ENCODE data around the gene ZZZ3. TPM values are rescaled to one million over a fixed set of nuclear protein-coding genes. Genes with fewer than 3 reads are reported as not detected.

ZZZ3 gene
- total and polyA plus RNA-seq, 2 of the 8 experiments (the other 6 are each of a cell fraction or from before 2014, with no cell fraction given) = 12.8 to 54.6 TPM

- no peak overlapping the region for H4K5ac ChIP-seq (ENCODE audit: insufficient read length, low read depth, low read length)
- H3K4ac ChIP-seq (replicated peaks; ENCODE audit: insufficient read length, low read depth, low read length) = no peak overlapping the region
- no peak overlapping the region for H2AK5ac ChIP-seq (ENCODE audit: low read depth, low read length)
- H3K27ac ChIP-seq (ENCODE audit: low read depth, low read length) = no peak overlapping the region
- H2BK5ac ChIP-seq (ENCODE audit: low read depth, low read length) = no peak overlapping the region
- POLR2A ChIA-PET (ENCODE audit: partially characterized antibody) = no interaction called here
- no peak overlapping the region for H2AFZ ChIP-seq (ENCODE audit: low read length)
- no peaks in the 10 kb centered on the region for H3K27me3 ChIP-seq (replicated peaks in 1 of 4; ENCODE audit: control insufficient read depth in 3 of 4, extremely low read depth in 1 of 4, insufficient read depth in 3 of 4, low read length in 3 of 4)
- no peak overlapping the region for H3K4me3 ChIP-seq (ENCODE audit: extremely low read depth in 1 of 4, insufficient read depth in 2 of 4, low read depth in 3 of 4, low read length in 4 of 4)
- H3K23me2 ChIP-seq (ENCODE audit: low read depth, low read length) = no peaks in the 10 kb centered on the region
- peaks cover 1 to 4% of the 10 kb centered on the region in 2 experiments for H4K20me1 ChIP-seq (replicated peaks in 1 of 2; ENCODE audit: control insufficient read depth in 1 of 2, insufficient read depth in 2 of 2, low read length in 2 of 2)
- H3K18ac ChIP-seq (ENCODE audit: extremely low read depth, low read length) = no peak overlapping the region
- no peak overlapping the region for H4K8ac ChIP-seq (ENCODE audit: extremely low read depth, insufficient read depth, low read length)
- peak in 1 of 2 experiments; percentile 7 for DNase-seq (ENCODE audit: low read depth in 1 of 2, low spot score in 2 of 2)
- H3K9ac ChIP-seq (replicated peaks in 1 of 4; ENCODE audit: extremely low read depth in 1 of 4, low read depth in 3 of 4, low read length in 3 of 4) = no peak overlapping the region
- no peak overlapping the region for H3K4me2 ChIP-seq (ENCODE audit: insufficient read depth in 1 of 2, low read depth in 2 of 2, low read length in 2 of 2)
- peaks cover 0 to 6% (median 3%) of the 10 kb centered on the region in 4 experiments; a peak in 3 of 7 replicates for H3K4me1 ChIP-seq (replicated peaks in 1 of 4; ENCODE audit: control insufficient read depth in 3 of 4, insufficient read depth in 4 of 4, low read length in 3 of 4)
- no peak overlapping the region for H3K14ac ChIP-seq (ENCODE audit: insufficient read length)
- no peaks in the 10 kb centered on the region for H3K9me3 ChIP-seq (ENCODE audit: insufficient read depth in 2 of 2, low read depth in 1 of 2, low read length in 1 of 2)
- H3K36me3 ChIP-seq (ENCODE audit: control insufficient read depth in 2 of 4, insufficient read depth in 4 of 4, low read length in 3 of 4) = peaks cover 0 to 18% (median 10%) of the 10 kb centered on the region in 4 experiments; a peak in 6 of 8 replicates
- no peaks in the 10 kb centered on the region for H3K79me1 ChIP-seq (ENCODE audit: low read depth, low read length)
- FAIRE-seq = no peak
- no peak overlapping the region for H2BK12ac ChIP-seq (ENCODE audit: low read depth, low read length)
- CTCF ChIA-PET (ENCODE audit: partially characterized antibody) = interaction anchor here (1.0 kb wide), 1 partner anchor 11 kb away, joined by 3 read pairs; no protein-coding TSS in a partner anchor
- H3K79me2 ChIP-seq (ENCODE audit: control insufficient read depth in 1 of 2, insufficient read depth in 2 of 2, low read length in 2 of 2) = peaks cover 0 to 12% of the 10 kb centered on the region in 2 experiments; a peak in 2 of 4 replicates
- no peak overlapping the region for H2BK120ac ChIP-seq (replicated peaks; ENCODE audit: low read depth, low read length)
- WGBS, 2 experiments (ENCODE audit: extremely low coverage in 1 of 2, insufficient coverage in 1 of 2, insufficient read length in 1 of 2, insufficient replicate concordance in 2 of 2, low coverage in 1 of 2, low lambda C conversion rate in 2 of 2, missing lambda C conversion rate in 1 of 2) = 69% methylated on average over 4 of the region's 4 CpGs; no CpG with 5 or more reads in 1 of the 2 experiments
- H4K91ac ChIP-seq (replicated peaks; ENCODE audit: insufficient read length, low read length) = no peak overlapping the region
- H2BK20ac ChIP-seq (ENCODE audit: low read length) = no peak overlapping the region
- no peak overlapping the region for H2BK15ac ChIP-seq (ENCODE audit: low read length)
- H3K56ac ChIP-seq (replicated peaks; ENCODE audit: insufficient read length, low read depth, low read length) = no peak overlapping the region
- H3K23ac ChIP-seq (ENCODE audit: insufficient read length) = no peak overlapping the region
- no peak for TF ChIP-seq JUN (IDR thresholded peaks at IDR 0.05; ENCODE audit: low read depth, low read length)
- no peak for TF ChIP-seq CREB1 (IDR thresholded peaks at IDR 0.05)
- no peak for TF ChIP-seq POU5F1 (IDR thresholded peaks at IDR 0.05; ENCODE audit: low read depth, low read length)
- no peak for TF ChIP-seq SP4 (IDR thresholded peaks at IDR 0.05; ENCODE audit: low read length)
- no peak for TF ChIP-seq TCF12 (IDR thresholded peaks at IDR 0.05; ENCODE audit: low read depth, low read length)
- TF ChIP-seq CHD1 (IDR thresholded peaks at IDR 0.05; ENCODE audit: low read depth, low read length) = no peak
- TF ChIP-seq KDM1A (IDR thresholded peaks at IDR 0.05; ENCODE audit: borderline replicate concordance, low read length) = no peak
- no peak for TF ChIP-seq POLR2A (IDR thresholded peaks at IDR 0.05; ENCODE audit: control extremely low read depth in 1 of 2, low read depth in 2 of 2, low read length in 2 of 2)
- TF ChIP-seq KDM5A (IDR thresholded peaks at IDR 0.05; ENCODE audit: low read length) = no peak
- TF ChIP-seq SP2 (IDR thresholded peaks at IDR 0.05; ENCODE audit: low read length) = no peak
- no peak for TF ChIP-seq FOSL1 (IDR thresholded peaks at IDR 0.05; ENCODE audit: insufficient read depth, low read depth, low read length)
- no peak for TF ChIP-seq RNF2 (IDR thresholded peaks at IDR 0.05; ENCODE audit: borderline replicate concordance, low read depth, low read length, missing control alignments, poor library complexity, severe bottlenecking)
- TF ChIP-seq SIN3A (conservative IDR thresholded peaks at IDR 0.05 in 1 of 2, IDR thresholded peaks at IDR 0.05 in 1 of 2; ENCODE audit: low read depth in 1 of 2, low read length in 2 of 2) = no peak
- no peak for TF ChIP-seq RXRA (IDR thresholded peaks at IDR 0.05; ENCODE audit: insufficient read depth, low read depth, low read length)
- TF ChIP-seq HDAC6 (IDR thresholded peaks at IDR 0.05; ENCODE audit: low read depth, low read length) = no peak
Observed at GRCh38 chr1:77636864-77637263, 45.6 kb downstream of the ZZZ3 start.

All from H1 (cell line).